Left lung (tissue), 10 donors: ENCODE measurements around the gene FARP1. TPM values are rescaled to one million over a fixed set of nuclear protein-coding genes. Genes with fewer than 3 reads are reported as not detected.
"Not testable (repeated sequence)": the region's sequence is repeated elsewhere in the genome, so short reads cannot be mapped to it uniquely, and the experiment has no call there.

Source experiments
- ATAC-seq: fragments of 200-7000 bp; cut with Tn5 transposase; one replicate; pipeline ENCODE4 v1.9.1; 2020; ENCODE audit warnings: moderate library complexity
- DNase-seq, 4 donors: peaks; one replicate each; pipeline ENCODE4 v3.0.0-alpha.2; 2013 to 2020
- H3K27ac ChIP-seq, 2 donors: fragments of 200-600 bp; sonication (generic) in 1 of 2; one replicate each; pipeline versions ENCODE4 v1.5.0 to v1.8.0; 2020 to 2021
- H3K27me3 ChIP-seq, 2 donors: fragments of 200-600 bp; sonication (generic) in 1 of 2; one replicate each; pipeline versions ENCODE4 v1.5.0 to v1.8.0; 2020 to 2021
- H3K36me3 ChIP-seq, 2 donors: fragments of 200-600 bp; sonication (generic) in 1 of 2; one replicate each; pipeline versions ENCODE4 v1.5.0 to v1.8.0; 2020 to 2021
- H3K4me1 ChIP-seq, 2 donors: fragments of 200-600 bp; one replicate each; pipeline ENCODE4 v1.8.0; 2021
- H3K4me3 ChIP-seq, 2 donors: fragments of 200-600 bp; sonication (generic) in 1 of 2; one replicate each; pipeline versions ENCODE4 v1.5.0 to v1.8.0; 2020 to 2021; ENCODE audit warnings: mild to moderate bottlenecking in 1 of 2
- H3K9me3 ChIP-seq, 2 donors: fragments of 200-600 bp; sonication (generic) in 1 of 2; one replicate each; pipeline versions ENCODE4 v1.5.0 to v1.8.0; 2020 to 2021
- CTCF ChIP-seq, 2 donors: fragments of 200-600 bp; sonication (generic) in 1 of 2; IDR thresholded peaks; one replicate each; pipeline versions ENCODE4 v1.5.0 to v1.8.0; 2021; ENCODE audit warnings: antibody characterized with exemption in 2 of 2
- intact Hi-C, 2 donors: fragments of 100-400 bp; cut with DNase I; formaldehyde crosslinking; loops; one replicate each; pipeline versions ENCODE4 v1.11.2 to v1.14.2; 2022
- polyA plus RNA-seq, 6 donors: library from polyadenylated mRNA; unstranded; fragments of 120-200 nt; gene quantifications; one replicate each; pipeline ENCODE4 v1.2.1, GENCODE V29; 2013; ENCODE audit not compliant: insufficient read length in 6 of 6
- total RNA-seq, 2 donors: library from RNA; stranded (reverse); fragmentation: NEBNext Ultra II Directional; extraction: Animal tissue kit (Norgen Biotek cat#: 25700); gene quantifications; one replicate each; pipeline ENCODE4 v1.2.1, GENCODE V29; 2021
- donor health status: DM: no; HTN: yes; CAD: no.
- donor health status: DM: no; HTN: no; CAD: no.

FARP1 gene
- total and polyA plus RNA-seq, 8 donors = 78.9 to 142 (median 132) TPM

- no peak for ATAC-seq
- DNase-seq = no peak
- no peaks in the 10 kb centered on the region for H3K36me3 ChIP-seq
- H3K9me3 ChIP-seq = no peaks in the 10 kb centered on the region
- no peak overlapping the region for H3K27ac ChIP-seq
- TF ChIP-seq CTCF (IDR thresholded peaks at IDR 0.05) = no peak
- H3K4me3 ChIP-seq = no peak overlapping the region
- H3K27me3 ChIP-seq = no peaks in the 10 kb centered on the region
- no peaks in the 10 kb centered on the region for H3K4me1 ChIP-seq
- intact Hi-C loops = no loop called here
These were observed 127.9 kb downstream of the FARP1 start for GRCh38 chr13:98270819-98271218.

- H3K27ac ChIP-seq, H3K27me3 ChIP-seq, H3K36me3 ChIP-seq, H3K9me3 ChIP-seq, intact Hi-C loops, DNase-seq, ATAC-seq, H3K4me3 ChIP-seq, H3K4me1 ChIP-seq: not testable (repeated sequence)
These were observed 128.8 kb downstream of the FARP1 start for GRCh38 chr13:98271646-98272045.

- no peak for DNase-seq
- Histone ChIP-seq H3K9me3 (no peaks in the 10 kb centered on the region), H3K4me3 (no peak overlapping the region), H3K27ac (no peak overlapping the region), H3K27me3 (no peaks in the 10 kb centered on the region), H3K36me3 (no peaks in the 10 kb centered on the region), H3K4me1 (no peaks in the 10 kb centered on the region)
- no peak for ATAC-seq
- no peak for TF ChIP-seq CTCF (IDR thresholded peaks at IDR 0.05)
- intact Hi-C loops = no loop called here
These were observed 129.7 kb downstream of the FARP1 start for GRCh38 chr13:98272549-98272948.

- Histone ChIP-seq H3K36me3 (no peaks in the 10 kb centered on the region), H3K4me3 (no peak overlapping the region), H3K4me1 (no peaks in the 10 kb centered on the region), H3K27ac (no peak overlapping the region), H3K27me3 (no peaks in the 10 kb centered on the region), H3K9me3 (no peaks in the 10 kb centered on the region)
- DNase-seq (no peak), ATAC-seq (peak; percentile 12)
- TF ChIP-seq CTCF (IDR thresholded peaks at IDR 0.05) = no peak
- intact Hi-C loops = no loop called here
These were observed 130.4 kb downstream of the FARP1 start for GRCh38 chr13:98273067-98273823.

- no peaks in the 10 kb centered on the region for H3K27me3 ChIP-seq
- H3K9me3 ChIP-seq = no peaks in the 10 kb centered on the region
- ATAC-seq = no peak
- no peaks in the 10 kb centered on the region for H3K4me1 ChIP-seq
- H3K36me3 ChIP-seq = no peaks in the 10 kb centered on the region
- intact Hi-C loops = no loop called here
- no peak overlapping the region for H3K27ac ChIP-seq
- no peak overlapping the region for H3K4me3 ChIP-seq
- TF ChIP-seq CTCF (IDR thresholded peaks at IDR 0.05) = no peak
- DNase-seq = peak in 1 of 4 donors; percentile 36
These were observed 131.2 kb downstream of the FARP1 start for GRCh38 chr13:98273824-98274742.
